Neural cell (in vitro differentiated cells): ENCODE results near the gene SATL1. TPM values are rescaled to one million over a fixed set of nuclear protein-coding genes. Genes with fewer than 3 reads are reported as not detected.

Source experiments
- H2AFZ ChIP-seq: fragments of 200-600, 300-800 bp; sonication (generic), shearing (Covaris generic); 2 replicates; pipeline ENCODE4 v1.6.0; 2014; ENCODE audit warnings: low read depth, mild to moderate bottlenecking, antibody characterized with exemption, low read length, moderate library complexity
- H3F3A ChIP-seq: fragments of 200-600 bp; shearing (Covaris generic); 2 replicates; pipeline ENCODE4 v1.6.1; 2016; ENCODE audit warnings: mild to moderate bottlenecking, moderate library complexity, mixed read lengths, antibody characterized with exemption, low read length; ENCODE audit not compliant: insufficient read depth, poor library complexity, severe bottlenecking
- H3K27ac ChIP-seq: fragments of 200-600, 300-800 bp; sonication (generic), shearing (Covaris generic); 2 replicates; pipeline ENCODE4 v1.5.1; 2014; ENCODE audit warnings: mild to moderate bottlenecking, low read length, moderate library complexity
- H3K27me3 ChIP-seq: fragments of 300-800, 200-600 bp; sonication (generic), shearing (Covaris generic); 2 replicates; pipeline ENCODE4 v1.6.0; 2014; ENCODE audit warnings: mild to moderate bottlenecking, low read depth, low read length, moderate library complexity; ENCODE audit not compliant: insufficient read depth
- H3K36me3 ChIP-seq: fragments of 300-800, 200-600 bp; sonication (generic), shearing (Covaris generic); 2 replicates; pipeline ENCODE4 v1.5.1; 2014; ENCODE audit warnings: mild to moderate bottlenecking, antibody characterized with exemption, low read length, moderate library complexity; ENCODE audit not compliant: insufficient read depth
- H3K4me2 ChIP-seq: fragments of 300-800, 200-600 bp; sonication (generic), shearing (Covaris generic); 2 replicates; pipeline ENCODE4 v1.6.0; 2014; ENCODE audit warnings: mild to moderate bottlenecking, low read length
- H3K4me3 ChIP-seq: fragments of 300-800, 200-600 bp; sonication (generic), shearing (Covaris generic); 2 replicates; pipeline ENCODE4 v1.5.1; 2014; ENCODE audit warnings: mild to moderate bottlenecking, low read length, moderate library complexity
- H3K79me2 ChIP-seq: fragments of 200-600 bp; shearing (Covaris generic); replicated peaks from 2 replicates; pipeline ENCODE4 v1.6.0; 2014; ENCODE audit warnings: mild to moderate bottlenecking, low read length, moderate library complexity; ENCODE audit not compliant: insufficient read depth
- H3K9ac ChIP-seq: fragments of 300-800, 200-600 bp; sonication (generic), shearing (Covaris generic); 2 replicates; pipeline ENCODE4 v1.6.1; 2016; ENCODE audit warnings: mild to moderate bottlenecking, low read length, mixed read lengths
- H3K9me2 ChIP-seq: fragments of 200-600 bp; shearing (Covaris generic); 2 replicates; pipeline ENCODE4 v1.6.1; 2016; ENCODE audit warnings: mild to moderate bottlenecking, low read length, mixed read lengths; ENCODE audit not compliant: insufficient read depth
- H3K9me3 ChIP-seq: fragments of 200-600, 300-800 bp; sonication (generic), shearing (Covaris generic); 2 replicates; pipeline ENCODE4 v1.6.1; 2016; ENCODE audit warnings: mild to moderate bottlenecking, mixed run types, low read length, moderate library complexity, mixed read lengths
- H4K20me1 ChIP-seq: fragments of 200-600 bp; shearing (Covaris generic); 2 replicates; pipeline ENCODE4 v1.6.1; 2016; ENCODE audit warnings: mild to moderate bottlenecking, mixed run types; ENCODE audit not compliant: insufficient read depth
- CTCF ChIP-seq: fragments of 450-650 bp; IDR thresholded peaks from 2 replicates; pipeline ENCODE4 v1.5.1; 2014; ENCODE audit warnings: antibody characterized with exemption, mild to moderate bottlenecking, moderate library complexity; ENCODE audit not compliant: poor library complexity, severe bottlenecking
- EP300 ChIP-seq: fragments of 450-650 bp; conservative IDR thresholded peaks from 2 replicates; pipeline ENCODE4 v1.6.1; 2014; ENCODE audit warnings: antibody characterized with exemption, mild to moderate bottlenecking, moderate library complexity; ENCODE audit not compliant: poor library complexity, severe bottlenecking
- EZH2 ChIP-seq: fragments of 200-600, 300-800 bp; shearing (Covaris generic), sonication (generic); IDR thresholded peaks from 2 replicates; pipeline ENCODE4 v1.6.1; 2014; ENCODE audit warnings: antibody characterized with exemption, low read length, borderline replicate concordance, mild to moderate bottlenecking; ENCODE audit not compliant: insufficient read depth, poor library complexity, severe bottlenecking
- MXI1 ChIP-seq: fragments of 450-650 bp; conservative IDR thresholded peaks from 2 replicates; pipeline ENCODE4 v1.6.1; 2014; ENCODE audit warnings: antibody characterized with exemption, mild to moderate bottlenecking; ENCODE audit not compliant: poor library complexity, severe bottlenecking
- POLR2AphosphoS5 ChIP-seq: IDR thresholded peaks from 2 replicates; pipeline ENCODE4 v1.6.1; 2012
- RAD21 ChIP-seq: fragments of 450-650 bp; conservative IDR thresholded peaks from 2 replicates; pipeline ENCODE4 v1.6.1; 2014; ENCODE audit warnings: antibody characterized with exemption, mild to moderate bottlenecking, moderate library complexity
- SMC3 ChIP-seq: fragments of 450-650 bp; conservative IDR thresholded peaks from 2 replicates; pipeline ENCODE4 v1.6.1; 2014; ENCODE audit warnings: antibody characterized with exemption, mild to moderate bottlenecking, moderate library complexity; ENCODE audit not compliant: poor library complexity
- TAF1 ChIP-seq: IDR thresholded peaks from 2 replicates; pipeline ENCODE4 v1.6.1; 2012; ENCODE audit warnings: low read depth
- polyA plus RNA-seq: library from polyadenylated mRNA; depleted of rRNA; stranded (reverse); fragments of >200 nt; gene quantifications from 2 replicates; pipeline ENCODE4 v1.2.3, GENCODE V29; 2014
- TF ChIP-seq, protein P1 (sequence below): IDR thresholded peaks from 2 replicates; pipeline ENCODE4 v1.6.1; 2012; ENCODE audit warnings: borderline replicate concordance

SATL1 gene
- polyA plus RNA-seq, 1 donor from 2014 or later = 2.6 TPM

GRCh38 chrX:85136409-85136808 lies 107.2 kb downstream of the SATL1 start:
- Histone ChIP-seq H3K27me3 (no peaks in the 10 kb centered on the region), H2AFZ (no peak overlapping the region), H3K27ac (no peak overlapping the region), H3K9ac (no peak overlapping the region), H3K4me2 (no peak overlapping the region), H3K4me3 (no peak overlapping the region), H3K36me3 (no peaks in the 10 kb centered on the region), H3K9me3 (no peaks in the 10 kb centered on the region), H3K79me2 (no peaks in the 10 kb centered on the region), H4K20me1 (no peaks in the 10 kb centered on the region), H3K9me2 (no peaks in the 10 kb centered on the region), H3F3A (no peaks in the 10 kb centered on the region)
- TF ChIP-seq MXI1 (no peak), POLR2AphosphoS5 (no peak), EZH2 (no peak), TAF1 (no peak), SMC3 (no peak), EP300 (no peak), RAD21 (no peak), CTCF (no peak)
- TF ChIP-seq, protein P1, sequence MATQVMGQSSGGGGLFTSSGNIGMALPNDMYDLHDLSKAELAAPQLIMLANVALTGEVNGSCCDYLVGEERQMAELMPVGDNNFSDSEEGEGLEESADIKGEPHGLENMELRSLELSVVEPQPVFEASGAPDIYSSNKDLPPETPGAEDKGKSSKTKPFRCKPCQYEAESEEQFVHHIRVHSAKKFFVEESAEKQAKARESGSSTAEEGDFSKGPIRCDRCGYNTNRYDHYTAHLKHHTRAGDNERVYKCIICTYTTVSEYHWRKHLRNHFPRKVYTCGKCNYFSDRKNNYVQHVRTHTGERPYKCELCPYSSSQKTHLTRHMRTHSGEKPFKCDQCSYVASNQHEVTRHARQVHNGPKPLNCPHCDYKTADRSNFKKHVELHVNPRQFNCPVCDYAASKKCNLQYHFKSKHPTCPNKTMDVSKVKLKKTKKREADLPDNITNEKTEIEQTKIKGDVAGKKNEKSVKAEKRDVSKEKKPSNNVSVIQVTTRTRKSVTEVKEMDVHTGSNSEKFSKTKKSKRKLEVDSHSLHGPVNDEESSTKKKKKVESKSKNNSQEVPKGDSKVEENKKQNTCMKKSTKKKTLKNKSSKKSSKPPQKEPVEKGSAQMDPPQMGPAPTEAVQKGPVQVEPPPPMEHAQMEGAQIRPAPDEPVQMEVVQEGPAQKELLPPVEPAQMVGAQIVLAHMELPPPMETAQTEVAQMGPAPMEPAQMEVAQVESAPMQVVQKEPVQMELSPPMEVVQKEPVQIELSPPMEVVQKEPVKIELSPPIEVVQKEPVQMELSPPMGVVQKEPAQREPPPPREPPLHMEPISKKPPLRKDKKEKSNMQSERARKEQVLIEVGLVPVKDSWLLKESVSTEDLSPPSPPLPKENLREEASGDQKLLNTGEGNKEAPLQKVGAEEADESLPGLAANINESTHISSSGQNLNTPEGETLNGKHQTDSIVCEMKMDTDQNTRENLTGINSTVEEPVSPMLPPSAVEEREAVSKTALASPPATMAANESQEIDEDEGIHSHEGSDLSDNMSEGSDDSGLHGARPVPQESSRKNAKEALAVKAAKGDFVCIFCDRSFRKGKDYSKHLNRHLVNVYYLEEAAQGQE = no peak

DNA sequence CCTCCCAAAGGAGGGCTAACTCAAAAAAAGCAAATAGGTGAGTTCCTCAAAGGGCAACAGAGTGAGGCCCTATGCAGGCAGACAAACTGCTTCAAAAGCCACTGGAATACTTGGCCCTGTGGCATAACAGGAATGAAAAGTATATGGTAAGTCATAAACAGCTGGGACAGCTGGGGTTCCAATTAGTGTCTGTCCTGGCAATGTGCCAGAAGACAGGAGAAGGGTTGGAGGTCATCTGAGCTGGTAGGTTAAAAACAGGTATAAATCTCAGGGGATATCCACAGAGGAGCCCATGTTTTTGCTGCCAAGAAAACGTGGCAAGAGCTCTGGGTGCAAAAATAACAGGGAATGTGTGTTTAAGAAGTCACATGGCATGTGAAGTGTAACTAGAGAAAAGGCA lies 128.3 kb downstream of the SATL1 start:
- Histone ChIP-seq H3K4me2 (no peak overlapping the region), H2AFZ (no peak overlapping the region), H3F3A (no peaks in the 10 kb centered on the region), H3K4me3 (no peak overlapping the region), H3K9me3 (no peaks in the 10 kb centered on the region), H4K20me1 (no peaks in the 10 kb centered on the region), H3K36me3 (no peaks in the 10 kb centered on the region), H3K9ac (no peak overlapping the region), H3K79me2 (no peaks in the 10 kb centered on the region), H3K9me2 (no peaks in the 10 kb centered on the region), H3K27me3 (no peaks in the 10 kb centered on the region), H3K27ac (no peak overlapping the region)
- TF ChIP-seq TAF1 (no peak), RAD21 (no peak)

DNA sequence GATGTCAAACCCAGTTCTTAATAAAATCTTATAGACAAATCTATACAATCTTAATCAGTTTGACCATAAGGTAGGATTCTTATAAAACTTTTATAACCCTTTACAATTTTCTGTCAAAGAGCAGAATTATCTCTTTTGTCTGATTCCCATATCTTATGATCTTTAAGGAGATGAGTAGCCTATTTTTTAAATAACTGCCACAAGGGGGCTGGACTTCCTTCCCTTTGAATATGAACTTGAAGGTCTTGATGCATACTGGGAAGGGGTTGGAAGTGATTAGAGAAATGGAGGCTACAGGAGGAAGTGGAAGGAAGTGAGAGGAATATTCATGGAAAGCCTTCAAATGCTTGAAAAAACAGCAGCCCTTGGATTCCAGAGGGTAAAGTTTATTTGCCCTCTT lies 128.8 kb downstream of the SATL1 start:
- H2AFZ ChIP-seq = no peak overlapping the region
- TF ChIP-seq EP300 (no peak), EZH2 (no peak), RAD21 (no peak), MXI1 (no peak), CTCF (no peak), POLR2AphosphoS5 (no peak), SMC3 (no peak)
- TF ChIP-seq, protein P1 = no peak
- H3K27ac ChIP-seq = no peak overlapping the region
- no peak overlapping the region for H3K4me3 ChIP-seq
- H3K79me2 ChIP-seq = no peaks in the 10 kb centered on the region
- H3K9me2 ChIP-seq = no peaks in the 10 kb centered on the region
- no peak overlapping the region for H3K4me2 ChIP-seq
- H3K27me3 ChIP-seq = no peaks in the 10 kb centered on the region
- no peaks in the 10 kb centered on the region for H3F3A ChIP-seq
- no peaks in the 10 kb centered on the region for H3K9me3 ChIP-seq
- no peaks in the 10 kb centered on the region for H4K20me1 ChIP-seq
- H3K9ac ChIP-seq = no peak overlapping the region
- H3K36me3 ChIP-seq = no peaks in the 10 kb centered on the region
